ENCODE data around the gene CTSD. TPM values are rescaled to one million over a fixed set of nuclear protein-coding genes. Genes with fewer than 3 reads are reported as not detected.
A peak's percentile ranks its signal among the peaks of the same experiment; 100 is the strongest.

The CTSD gene
- total RNA-seq, 1 donor from 2014 or later: 35.9 TPM

- no peak for DNase-seq
Observed at GRCh38 chr11:1755692-1756561, 7.8 kb downstream of the CTSD start.

GRCh38 chr11:1755344-1755691 lies 8.4 kb downstream of the CTSD start:
- no peak for DNase-seq

- no peak for DNase-seq
Observed at GRCh38 chr11:1754376-1755150, 9.2 kb downstream of the CTSD start.

GRCh38 chr11:1753929-1754305 lies 9.8 kb downstream of the CTSD start:
- no peak for DNase-seq

GRCh38 chr11:1753229-1753928 lies 10.3 kb downstream of the CTSD start:
- DNase-seq: no peak

- no peak for DNase-seq
Observed at GRCh38 chr11:1752907-1753228, 10.9 kb downstream of the CTSD start.

GRCh38 chr11:1751999-1752906 lies 11.5 kb downstream of the CTSD start:
- no peak for DNase-seq

- no peak for DNase-seq
Observed at GRCh38 chr11:1751531-1751921, 12.2 kb downstream of the CTSD start.

- no peak for DNase-seq
Observed at GRCh38 chr11:1750840-1751530, 12.7 kb downstream of the CTSD start.

- DNase-seq: no peak
Observed at GRCh38 chr11:1750481-1750839, 13.3 kb downstream of the CTSD start, which contains the start of gene IFITM10. TSS of gene IFITM10 (minus strand) at chr11:1750595. CDS start at chr11:1750442, 153 bp downstream.

GRCh38 chr11:1749395-1750351 lies 14.1 kb downstream of the CTSD start:
- DNase-seq: no peak

- no peak for DNase-seq
Observed at GRCh38 chr11:1748636-1749394, 14.9 kb downstream of the CTSD start.

GRCh38 chr11:1747753-1748635 lies 15.7 kb downstream of the CTSD start:
- peak; percentile 64 for DNase-seq

- DNase-seq: no peak
Observed at GRCh38 chr11:1746956-1747752, 16.6 kb downstream of the CTSD start.

- no peak for DNase-seq
Observed at GRCh38 chr11:1746511-1746931, 17.2 kb downstream of the CTSD start.

- no peak for DNase-seq
Observed at GRCh38 chr11:1745701-1746320, 17.9 kb downstream of the CTSD start.

Measured in occipital lobe (tissue), 2 donors.